GM21515 (cell line): Measurements from ENCODE around the gene NDUFB11.

Experiments used
- ATAC-seq: cut with Tn5 transposase; IDR thresholded peaks from one replicate; pipeline ENCODE4 v1.9.1; 2021; ENCODE audit not compliant: unreplicated experiment

The NDUFB11 gene

DNA sequence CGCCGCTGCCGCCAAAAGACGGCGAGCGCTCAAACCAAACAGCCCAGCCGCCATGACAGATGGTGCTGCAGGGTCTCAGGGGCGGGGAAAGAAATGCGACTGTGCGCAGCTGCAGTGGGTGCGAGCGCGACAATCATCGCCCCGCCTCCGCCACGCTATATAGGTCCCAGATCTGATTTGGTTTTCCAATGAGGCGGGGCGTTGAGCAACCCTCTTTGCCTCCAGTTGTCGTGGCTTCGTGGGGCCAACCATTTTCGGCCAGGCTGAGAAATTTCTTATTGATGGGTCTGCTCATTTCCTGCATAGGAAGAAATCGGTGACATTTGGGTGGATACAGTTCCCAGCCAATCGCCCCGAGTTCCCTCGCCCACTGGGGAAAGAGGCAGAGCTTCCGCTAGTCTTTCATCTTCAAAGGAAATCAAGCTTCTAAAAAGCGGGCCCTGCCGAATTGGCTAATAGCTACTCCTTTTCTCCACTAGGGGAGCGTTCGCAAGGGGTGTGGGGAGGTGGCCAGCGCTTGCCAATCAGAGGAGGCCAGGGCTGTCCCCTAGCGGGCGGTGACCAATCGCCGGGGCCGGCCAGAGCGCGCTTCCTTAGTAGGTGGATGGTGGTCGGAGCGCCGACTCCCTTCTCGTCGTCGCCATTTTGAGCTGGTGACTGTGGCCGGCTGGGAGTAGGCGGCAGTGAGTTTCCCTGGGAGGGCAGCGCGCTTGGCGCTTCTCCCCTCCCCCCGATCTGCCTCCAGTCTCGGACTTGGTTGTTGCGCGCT is at the start of gene NDUFB11, which contains the start of gene RBM10:
TSS of gene NDUFB11 (minus strand) at position 77 of the 769 bp plus-strand sequence. CDS start at position 54, 23 bp downstream.
TSS of gene RBM10 (plus strand) at position 596 of the 769 bp plus-strand sequence. CDS start 2,261 bp downstream, outside the sequence.
- peak; percentile 84 for ATAC-seq

DNA sequence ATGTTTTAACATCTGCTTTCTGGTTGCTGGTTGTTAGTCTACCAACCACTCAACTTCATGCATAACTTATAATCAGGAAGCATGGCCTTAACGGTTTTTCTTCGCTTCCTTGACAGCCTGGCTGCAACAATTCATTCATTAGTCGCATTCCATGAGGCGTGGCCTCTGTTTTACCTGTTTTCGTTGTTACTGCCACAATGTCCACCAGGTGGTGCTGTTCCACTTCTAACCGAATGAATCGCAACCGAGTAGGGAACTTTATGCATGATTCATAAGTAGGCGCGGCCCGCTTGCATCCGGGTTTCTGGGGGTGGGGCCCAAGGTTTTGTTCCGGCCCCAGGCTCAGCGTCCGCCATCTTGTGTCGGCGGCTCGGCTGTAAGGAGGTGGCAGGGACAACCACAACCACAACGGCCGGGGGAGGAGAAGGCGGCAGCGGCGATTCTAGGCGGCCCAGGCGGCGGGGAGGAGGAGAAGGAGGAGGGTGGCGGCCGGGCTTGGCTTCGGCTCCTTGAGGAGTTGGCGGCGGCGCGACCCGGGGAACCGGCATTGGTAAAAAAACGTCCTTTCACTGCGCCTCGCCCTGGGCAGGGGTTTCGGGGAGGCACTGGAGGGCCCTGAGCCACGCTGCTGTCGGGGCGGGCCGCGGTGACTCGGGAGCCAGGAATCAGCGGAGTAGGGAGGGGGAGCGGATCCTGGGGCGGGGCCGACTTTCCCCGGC is 49.1 kb upstream of the NDUFB11 start, which contains the start of gene UBA1:
TSS of gene UBA1 (plus strand) at position 355 of the 719 bp plus-strand sequence. CDS start 4,974 bp downstream, outside the sequence.
- ATAC-seq, result peak; percentile 51

DNA sequence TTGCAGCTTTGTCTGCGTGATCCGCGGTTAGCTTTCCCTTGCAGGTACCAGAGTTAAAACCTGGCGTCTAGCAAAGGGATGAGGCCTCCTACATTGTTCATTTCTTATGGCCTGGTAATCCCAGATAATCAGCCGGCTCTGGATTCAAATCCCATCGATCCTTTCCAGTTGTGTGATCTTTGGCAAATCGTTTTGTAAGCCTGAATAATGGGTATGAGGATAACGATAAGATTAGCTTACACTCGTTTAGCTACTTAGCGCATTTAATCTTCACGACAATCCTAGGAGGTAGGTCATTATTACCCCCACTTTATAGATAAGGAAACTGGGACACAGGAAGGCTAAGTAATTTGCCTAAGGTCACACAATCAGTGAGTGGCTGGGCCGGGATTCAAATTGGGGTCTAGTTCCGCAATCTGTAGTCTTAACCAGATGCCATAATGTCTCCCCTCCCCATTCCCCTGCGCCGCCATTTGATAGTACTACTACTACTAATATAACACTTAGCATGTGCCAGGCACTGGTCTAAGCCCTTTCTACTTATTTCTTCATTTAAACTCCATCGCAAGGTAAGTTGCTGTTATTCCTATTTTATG is 47.4 kb upstream of the NDUFB11 start:
- no peak for ATAC-seq

DNA sequence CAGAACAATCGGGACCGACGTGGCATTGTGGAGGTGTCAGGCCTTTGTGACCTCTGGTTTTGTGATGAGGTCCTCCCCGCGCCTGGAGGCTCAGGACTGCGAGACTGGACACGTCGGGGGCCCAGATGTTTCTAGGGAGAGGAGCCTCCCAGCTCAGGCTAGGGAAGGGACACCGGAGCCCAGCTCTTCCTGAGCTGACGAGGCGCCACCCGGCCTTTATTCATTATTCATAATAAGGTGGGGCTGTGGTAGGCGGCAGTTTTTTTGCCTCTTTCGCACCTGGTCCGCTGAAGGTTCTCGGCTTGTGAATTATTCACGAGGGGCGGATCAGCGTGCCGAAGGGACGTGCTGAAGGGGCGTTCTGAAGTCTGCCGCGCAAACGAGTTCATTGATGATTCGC is 46.8 kb upstream of the NDUFB11 start:
- ATAC-seq, result peak; percentile 31

DNA sequence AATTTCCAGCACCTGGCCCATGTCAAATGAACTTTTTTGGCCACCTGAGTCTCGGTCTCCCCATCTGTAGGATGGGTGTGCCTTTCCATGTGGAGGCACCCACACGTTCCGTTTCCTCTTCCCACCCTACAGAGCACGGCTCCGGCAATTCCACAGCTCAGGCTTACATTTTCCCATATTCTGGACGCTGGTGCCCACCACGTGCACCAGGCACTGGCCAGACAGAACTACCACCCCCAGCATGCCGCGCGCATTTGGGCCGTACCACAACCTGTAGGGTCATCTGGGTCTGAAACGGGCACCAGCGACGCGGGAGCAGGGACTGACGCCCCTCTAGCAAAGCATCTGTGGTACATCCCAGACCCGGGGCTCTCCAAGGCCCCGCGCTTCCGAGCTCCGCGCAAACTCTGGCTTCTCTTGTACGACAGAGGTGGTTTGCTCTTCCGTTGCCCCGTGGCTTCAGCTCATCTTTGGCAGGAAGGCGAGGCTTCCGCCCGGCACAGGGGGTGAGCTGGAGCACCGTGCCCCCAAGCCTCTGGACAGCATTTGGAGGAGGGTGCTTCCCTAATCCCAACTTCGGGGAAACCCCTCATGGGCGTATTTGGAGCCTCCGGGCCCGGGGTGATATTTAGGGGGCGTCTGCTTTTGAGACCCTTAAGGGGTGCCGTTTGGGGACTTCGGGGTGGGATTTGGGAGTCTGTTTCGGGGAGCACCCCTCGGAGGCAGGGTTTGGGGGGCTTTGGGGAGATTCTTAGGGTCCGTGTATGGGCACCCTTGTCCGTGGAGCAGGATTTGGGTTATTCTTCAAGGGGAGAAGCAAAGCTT is 46.2 kb upstream of the NDUFB11 start:
- peak; percentile 55 for ATAC-seq

DNA sequence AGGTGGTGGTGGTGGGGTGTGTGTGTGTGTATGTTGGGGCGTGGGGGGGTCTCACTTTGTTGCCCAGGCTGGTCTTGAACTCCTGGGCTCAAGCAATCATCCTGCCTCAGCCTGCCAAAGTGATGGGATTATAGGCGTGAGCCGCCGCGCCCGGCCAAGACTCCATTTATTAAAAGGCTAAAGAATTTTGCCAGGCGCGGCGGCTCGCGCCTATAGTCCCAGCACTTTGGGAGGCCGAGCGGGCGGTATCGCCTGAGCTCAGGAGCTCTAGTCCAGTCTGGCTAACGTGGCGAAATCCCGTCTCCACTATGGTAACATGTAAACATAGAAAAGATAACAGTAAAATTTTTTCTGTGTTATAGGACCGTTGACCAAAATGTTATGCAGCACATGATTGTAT is 45.4 kb upstream of the NDUFB11 start:
- no peak for ATAC-seq

DNA sequence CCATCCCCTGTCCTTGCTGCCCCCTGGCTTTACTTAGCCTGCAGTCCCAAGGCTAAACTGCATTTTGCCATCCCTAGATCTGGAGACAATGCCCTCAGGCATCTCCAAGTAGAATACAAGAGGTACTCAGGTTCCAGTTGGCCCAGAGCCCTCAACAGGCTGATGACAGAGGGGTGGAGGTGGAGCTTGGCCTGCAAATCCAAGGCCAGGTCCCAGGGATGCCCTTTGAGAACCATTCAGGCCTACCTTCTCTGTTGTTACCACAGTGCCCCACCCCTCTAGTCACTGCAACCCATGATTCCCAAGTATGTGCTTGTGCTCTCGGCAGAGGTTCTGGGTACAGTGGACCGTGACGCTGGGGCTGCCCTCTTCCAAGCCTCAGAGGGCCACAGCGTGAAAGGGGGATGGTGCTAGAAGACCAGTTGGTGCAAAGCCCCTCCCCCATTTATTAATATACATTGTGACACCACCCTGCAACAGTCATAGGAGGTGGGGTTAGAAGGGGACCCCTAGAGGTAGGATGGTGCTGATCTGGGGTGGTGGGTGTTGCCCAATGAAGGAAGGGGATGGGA is 42.7 kb upstream of the NDUFB11 start:
- no peak for ATAC-seq

DNA sequence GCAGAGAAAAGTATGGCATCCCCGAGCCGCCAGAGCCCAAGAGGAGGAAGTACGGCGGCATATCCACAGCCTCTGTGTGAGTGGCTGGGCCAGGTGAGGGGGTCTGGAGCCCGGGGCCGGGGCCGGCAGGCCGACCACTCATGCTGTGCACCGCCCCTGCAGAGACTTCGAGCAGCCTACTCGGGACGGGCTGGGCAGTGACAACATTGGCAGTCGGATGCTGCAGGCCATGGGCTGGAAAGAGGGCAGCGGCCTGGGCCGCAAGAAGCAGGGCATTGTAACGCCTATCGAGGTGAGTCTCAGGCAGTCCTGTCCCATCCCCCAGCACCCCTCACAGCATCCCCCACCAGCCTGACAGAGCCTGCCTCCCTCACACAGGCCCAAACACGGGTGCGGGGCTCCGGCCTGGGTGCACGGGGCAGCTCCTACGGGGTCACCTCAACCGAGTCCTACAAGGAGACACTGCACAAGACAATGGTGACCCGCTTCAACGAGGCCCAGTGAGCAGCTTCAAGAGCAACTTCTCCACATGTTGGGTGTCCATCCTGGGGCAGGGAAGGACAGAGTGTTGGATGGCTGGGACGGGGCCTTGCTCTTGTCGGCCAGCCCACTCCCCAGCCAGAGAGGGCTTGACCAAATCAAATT is 41.7 kb upstream of the NDUFB11 start:
- no peak for ATAC-seq

DNA sequence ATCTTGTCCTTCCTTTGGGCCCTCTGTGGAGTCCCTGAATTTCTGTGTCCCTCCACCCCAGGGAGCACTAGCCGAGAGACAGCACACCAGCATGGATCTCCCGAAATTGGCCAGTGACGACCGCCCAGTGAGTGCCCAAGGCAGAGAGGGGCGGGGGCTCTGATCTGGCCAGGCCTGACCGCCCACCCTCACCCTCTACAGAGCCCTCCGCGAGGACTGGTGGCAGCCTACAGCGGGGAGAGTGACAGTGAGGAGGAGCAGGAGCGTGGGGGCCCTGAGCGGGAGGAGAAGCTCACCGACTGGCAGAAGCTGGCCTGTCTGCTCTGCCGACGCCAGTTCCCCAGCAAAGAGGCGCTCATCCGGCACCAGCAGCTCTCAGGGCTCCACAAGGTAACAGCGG is 40.7 kb upstream of the NDUFB11 start:
- no peak for ATAC-seq

DNA sequence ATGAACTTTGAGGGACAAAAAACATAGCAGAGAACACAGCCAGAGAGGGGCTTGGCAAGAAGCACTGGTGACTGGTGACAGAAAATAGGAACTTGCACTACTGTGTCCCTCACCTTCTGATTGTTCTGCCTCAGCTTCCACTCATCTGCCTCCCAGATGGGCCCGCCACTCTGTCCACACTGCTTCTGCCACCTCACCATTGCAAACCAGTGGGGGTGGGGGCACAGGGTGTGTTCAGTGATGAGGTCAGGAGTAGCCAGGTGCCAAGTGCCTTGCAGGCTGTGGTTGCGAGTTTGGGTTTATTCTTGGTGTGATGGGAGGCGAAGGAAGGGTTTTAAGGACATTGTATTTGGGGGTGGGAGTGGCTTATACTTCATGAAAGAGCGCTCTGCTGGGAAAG is 40.0 kb upstream of the NDUFB11 start:
- no peak for ATAC-seq

DNA sequence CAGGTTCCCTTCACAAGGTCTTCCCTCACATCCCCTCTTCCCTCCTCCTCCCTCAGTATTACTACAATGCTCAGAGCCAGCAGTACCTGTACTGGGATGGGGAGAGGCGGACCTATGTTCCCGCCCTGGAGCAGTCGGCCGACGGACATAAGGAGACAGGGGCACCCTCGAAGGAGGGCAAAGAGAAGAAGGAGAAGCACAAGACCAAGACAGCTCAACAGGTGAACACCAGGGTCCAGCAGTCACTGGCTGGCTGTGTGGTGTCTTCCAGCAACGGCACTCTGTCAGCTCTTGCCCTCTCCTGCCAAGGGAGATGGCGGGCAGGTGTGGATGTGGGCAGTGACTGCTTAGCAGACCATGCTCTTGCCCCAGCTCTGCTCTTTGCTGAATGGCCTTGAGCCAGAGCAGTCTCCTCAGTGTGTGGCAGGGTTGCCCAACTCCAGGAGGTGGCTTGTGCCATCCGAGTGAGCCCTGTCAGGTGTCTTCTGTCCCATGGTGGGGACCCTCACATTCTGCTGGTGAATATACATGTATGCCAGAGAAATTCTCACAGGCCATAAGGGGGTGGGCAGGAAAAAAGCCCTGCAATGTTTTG is 37.7 kb upstream of the NDUFB11 start:
- ATAC-seq, result no peak

DNA sequence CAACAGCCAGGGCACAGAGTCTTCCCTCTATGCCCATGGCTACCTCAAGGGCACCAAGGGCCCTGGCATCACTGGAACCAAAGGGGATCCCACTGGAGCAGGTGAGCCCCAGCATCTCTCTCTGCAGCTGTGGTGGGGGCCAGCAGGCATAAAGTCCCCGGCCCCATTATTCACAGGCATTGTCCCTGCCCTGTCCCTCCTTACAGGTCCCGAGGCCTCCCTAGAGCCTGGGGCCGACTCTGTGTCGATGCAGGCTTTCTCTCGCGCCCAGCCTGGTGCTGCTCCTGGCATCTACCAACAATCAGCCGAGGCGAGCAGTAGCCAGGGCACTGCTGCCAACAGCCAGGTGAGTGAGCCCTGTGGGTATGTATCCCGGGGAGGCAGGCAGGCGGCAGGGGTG is 36.8 kb upstream of the NDUFB11 start:
- ATAC-seq, result no peak

DNA sequence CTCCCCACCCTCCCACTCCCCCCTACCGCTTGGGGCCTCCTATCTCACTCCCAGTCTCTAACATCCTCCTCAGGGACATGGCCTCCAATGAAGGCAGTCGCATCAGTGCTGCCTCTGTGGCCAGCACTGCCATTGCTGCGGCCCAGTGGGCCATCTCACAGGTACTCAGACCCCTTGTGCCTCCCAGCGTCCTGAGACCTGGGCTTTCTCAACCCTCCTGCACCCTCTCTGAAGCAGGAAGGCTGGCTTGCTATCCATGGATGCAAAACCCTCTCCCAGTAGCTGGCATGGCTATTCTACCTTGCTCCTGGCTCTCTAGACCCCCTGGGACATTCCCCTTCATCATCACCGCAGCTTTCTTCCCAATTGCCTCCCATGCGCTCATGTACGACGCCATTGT is 35.8 kb upstream of the NDUFB11 start:
- no peak for ATAC-seq

DNA sequence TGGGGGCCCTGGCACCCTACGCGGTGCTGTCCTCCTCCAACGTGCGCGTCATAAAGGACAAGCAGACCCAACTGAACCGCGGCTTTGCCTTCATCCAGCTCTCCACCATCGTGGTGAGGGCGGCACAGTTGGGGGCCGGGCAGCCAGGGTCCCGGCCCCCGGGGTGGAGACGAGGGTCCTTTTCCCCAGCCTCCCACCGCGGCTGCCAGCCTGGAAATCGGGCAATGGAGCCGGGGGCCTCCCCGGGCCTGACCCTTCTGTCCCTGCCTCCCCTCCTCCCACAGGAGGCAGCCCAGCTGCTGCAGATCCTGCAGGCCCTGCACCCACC is 35.4 kb upstream of the NDUFB11 start:
- no peak for ATAC-seq

DNA sequence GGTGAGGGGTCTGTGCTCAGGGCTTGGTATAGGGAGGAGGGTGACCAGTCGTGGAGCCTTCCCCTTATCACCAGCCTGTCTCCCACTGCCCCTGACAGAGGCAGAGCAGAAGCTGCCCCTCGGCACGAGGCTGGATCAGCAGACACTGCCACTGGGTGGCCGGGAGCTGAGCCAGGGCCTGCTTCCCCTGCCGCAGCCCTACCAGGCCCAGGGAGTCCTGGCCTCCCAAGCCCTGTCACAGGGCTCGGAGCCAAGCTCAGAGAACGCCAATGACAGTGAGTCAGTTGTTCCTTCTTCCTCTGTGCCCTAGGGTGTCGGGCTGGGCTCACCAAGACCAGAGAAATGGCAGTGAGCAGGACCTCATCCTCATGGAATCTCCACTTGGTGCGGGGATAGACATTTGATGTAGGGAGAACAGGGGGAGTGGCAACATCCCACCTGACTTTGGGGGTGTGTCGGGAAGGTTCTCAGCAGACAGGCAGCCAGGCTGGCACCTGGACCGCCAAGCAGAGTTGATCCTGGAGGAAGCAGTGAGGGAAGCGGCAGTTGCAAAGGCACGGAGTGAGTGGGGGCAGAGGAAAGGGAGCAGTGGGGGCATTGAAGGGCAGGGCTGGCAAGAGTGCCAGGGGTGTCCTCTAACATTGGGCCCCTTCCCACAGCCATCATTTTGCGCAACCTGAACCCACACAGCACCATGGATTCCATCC is 34.9 kb upstream of the NDUFB11 start:
- ATAC-seq, result no peak

DNA sequence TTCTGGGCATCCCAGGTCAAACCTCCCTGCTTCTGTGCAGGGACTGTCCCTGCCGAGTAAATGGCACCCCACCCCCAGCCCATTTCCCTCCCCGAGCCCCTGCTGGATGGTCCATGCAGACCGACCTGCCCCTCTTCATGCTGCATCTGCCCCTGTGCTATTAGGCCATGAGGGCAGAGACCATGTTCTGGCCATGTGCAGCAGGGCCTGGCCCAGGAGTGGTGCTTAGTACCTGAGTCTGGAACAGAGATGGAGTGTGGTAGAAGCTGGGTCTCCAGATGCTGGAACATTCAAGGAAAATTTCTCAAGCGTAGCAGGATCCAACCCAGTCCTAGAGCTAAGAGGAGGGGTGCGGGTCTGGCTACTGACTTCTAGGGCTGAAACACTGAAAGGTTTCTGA is 33.8 kb upstream of the NDUFB11 start:
- ATAC-seq, result no peak

DNA sequence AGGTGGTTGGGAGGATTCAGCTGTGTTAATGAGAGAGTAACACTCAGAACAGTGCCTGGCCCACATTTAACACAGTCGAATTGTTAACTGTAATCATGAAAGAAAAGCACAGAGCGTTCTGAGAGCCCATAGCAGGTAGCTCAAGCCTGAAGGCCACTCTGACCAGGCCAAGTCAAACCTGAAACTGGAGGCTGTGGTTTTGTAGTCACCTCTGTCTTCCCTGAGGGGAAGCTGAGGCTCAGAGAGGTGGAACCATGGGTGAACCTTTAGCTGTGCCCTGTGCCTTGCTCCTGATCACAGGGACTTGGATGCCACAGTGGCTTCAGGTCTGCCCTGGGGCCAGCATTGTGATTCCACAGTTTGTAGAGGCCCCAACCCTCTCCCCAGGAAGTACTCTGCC is 32.6 kb upstream of the NDUFB11 start:
- no peak for ATAC-seq

DNA sequence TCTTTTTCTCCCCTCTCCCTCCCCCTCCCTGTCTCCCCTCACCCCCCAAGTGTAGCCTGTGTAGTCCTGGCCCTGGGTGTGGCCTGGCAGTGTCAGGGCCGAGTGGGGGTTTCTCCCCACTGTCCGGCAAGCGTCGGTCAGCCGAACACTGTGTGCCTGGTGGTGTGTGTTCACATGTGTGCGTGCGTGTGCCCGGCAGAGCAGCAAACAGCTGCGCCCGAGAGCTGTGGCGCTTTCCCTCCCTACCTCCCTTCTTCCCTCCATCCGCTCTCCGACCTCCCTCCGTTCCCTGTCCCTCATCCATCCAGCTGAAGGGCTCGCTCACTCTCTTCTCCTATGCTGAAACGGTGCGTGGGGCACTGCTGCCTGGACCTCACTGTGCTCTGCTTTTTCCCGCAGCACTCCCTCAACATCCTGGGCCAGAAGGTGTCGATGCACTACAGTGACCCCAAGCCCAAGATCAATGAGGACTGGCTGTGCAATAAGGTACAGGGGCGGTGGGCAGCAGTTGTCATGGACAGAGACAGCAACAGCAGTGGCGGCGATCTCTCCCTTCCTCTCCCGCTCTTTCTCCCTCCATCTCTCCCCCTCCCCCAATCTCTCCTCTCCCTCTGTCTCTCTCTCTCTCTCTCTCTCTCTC is 31.7 kb upstream of the NDUFB11 start:
- no peak for ATAC-seq

DNA sequence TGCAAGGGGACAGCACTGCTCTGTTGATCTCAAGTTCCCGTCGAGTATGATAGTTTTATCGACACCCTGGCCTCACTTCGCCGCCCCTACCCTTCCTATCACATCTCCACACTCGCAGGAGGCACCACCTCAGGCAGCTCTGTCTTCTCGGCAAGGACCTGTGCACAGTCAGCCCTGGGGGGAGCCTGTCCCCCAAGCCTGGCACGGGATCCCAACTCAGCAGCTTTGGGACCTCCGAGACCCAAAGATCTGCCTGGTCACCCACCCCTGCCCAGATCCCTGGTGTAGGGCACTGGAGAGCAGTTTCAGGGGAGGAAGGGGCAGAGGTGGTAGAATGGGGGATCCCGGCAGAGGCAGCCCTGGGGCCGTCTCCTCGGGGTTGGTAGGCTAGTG is 31.1 kb upstream of the NDUFB11 start:
- no peak for ATAC-seq
